Astrocyte (in vitro differentiated cells and primary cell): ENCODE results near the gene ANO3. TPM values are rescaled to one million over a fixed set of nuclear protein-coding genes. Genes with fewer than 3 reads are reported as not detected.

Experiments used
- DNase-seq: peaks from one replicate; pipeline ENCODE4 v3.0.0-alpha.2; 2010; ENCODE audit warnings: low read depth
- FAIRE-seq: peaks from 2 replicates; lab custom pipeline; 2011; peaks lifted over from hg19 to GRCh38; lab: Jason Lieb, UNC
- H2AFZ ChIP-seq: 2 replicates; pipeline ENCODE4 v1.6.0; 2012; ENCODE audit warnings: low read depth, low read length, inconsistent platforms
- H3K27ac ChIP-seq: 2 replicates; pipeline ENCODE4 v1.5.1; 2011; ENCODE audit warnings: low read depth, low read length, inconsistent platforms
- H3K27me3 ChIP-seq: 2 replicates; pipeline ENCODE4 v1.6.0; 2011; ENCODE audit warnings: low read length, inconsistent platforms; ENCODE audit not compliant: insufficient read depth
- H3K36me3 ChIP-seq: 2 replicates; pipeline ENCODE4 v1.5.1; 2011; ENCODE audit warnings: low read length, inconsistent platforms; ENCODE audit not compliant: insufficient read depth
- H3K4me1 ChIP-seq: 2 replicates; pipeline ENCODE4 v1.5.1; 2011; ENCODE audit warnings: low read length, inconsistent platforms; ENCODE audit not compliant: insufficient read depth
- H3K4me2 ChIP-seq: 2 replicates; pipeline ENCODE4 v1.6.0; 2012; ENCODE audit warnings: low read length, inconsistent platforms
- H3K4me3 ChIP-seq: 2 replicates; pipeline ENCODE4 v1.5.1; 2011; ENCODE audit warnings: low read depth, mild to moderate bottlenecking, low read length, inconsistent platforms; ENCODE audit not compliant: insufficient read depth
- H3K79me2 ChIP-seq: 2 replicates; pipeline ENCODE4 v1.6.0; 2012; ENCODE audit warnings: mild to moderate bottlenecking, low read length, inconsistent platforms; ENCODE audit not compliant: insufficient read depth
- H3K9ac ChIP-seq: 2 replicates; pipeline ENCODE4 v1.6.0; 2012; ENCODE audit warnings: mild to moderate bottlenecking, low read length, inconsistent platforms
- H3K9me3 ChIP-seq: 2 replicates; pipeline ENCODE4 v1.5.1; 2012; ENCODE audit warnings: low read depth, mild to moderate bottlenecking, low read length, inconsistent platforms; ENCODE audit not compliant: insufficient read depth
- H4K20me1 ChIP-seq: 2 replicates; pipeline ENCODE4 v1.6.0; 2012; ENCODE audit warnings: low read length, inconsistent platforms; ENCODE audit not compliant: insufficient read depth
- H3K27ac Mint-ChIP-seq: one replicate; pipeline ENCODE4 v1.8.0; 2021; ENCODE audit warnings: mild to moderate bottlenecking, mixed read lengths; ENCODE audit not compliant: unreplicated experiment
- H3K27me3 Mint-ChIP-seq: one replicate; pipeline ENCODE4 v1.8.0; 2021; ENCODE audit warnings: low read depth, mixed read lengths; ENCODE audit not compliant: unreplicated experiment
- H3K36me3 Mint-ChIP-seq: one replicate; pipeline ENCODE4 v1.8.0; 2021; ENCODE audit warnings: low read depth, mixed read lengths; ENCODE audit not compliant: unreplicated experiment
- H3K4me1 Mint-ChIP-seq: one replicate; pipeline ENCODE4 v1.8.0; 2021; ENCODE audit warnings: low read depth, mixed read lengths; ENCODE audit not compliant: unreplicated experiment
- H3K4me3 Mint-ChIP-seq: one replicate; pipeline ENCODE4 v1.8.0; 2021; ENCODE audit warnings: mild to moderate bottlenecking, moderate library complexity, mixed read lengths; ENCODE audit not compliant: unreplicated experiment
- H3K9me3 Mint-ChIP-seq: one replicate; pipeline ENCODE4 v1.8.0; 2021; ENCODE audit warnings: mild to moderate bottlenecking, mixed read lengths; ENCODE audit not compliant: unreplicated experiment
- EZH2 ChIP-seq: IDR thresholded peaks from 2 replicates; pipeline ENCODE4 v1.6.1; 2012; ENCODE audit warnings: mild to moderate bottlenecking, low read length, inconsistent platforms; ENCODE audit not compliant: insufficient read depth
- total RNA-seq: library from RNA; stranded (reverse); gene quantifications from 2 replicates; pipeline ENCODE4 v1.2.1, GENCODE V29; 2021
- TF ChIP-seq, protein P1 (sequence below): IDR thresholded peaks from 2 replicates; pipeline ENCODE4 v1.5.1; 2011; ENCODE audit warnings: low read depth, mild to moderate bottlenecking, inconsistent platforms, low read length, moderate library complexity; ENCODE audit not compliant: insufficient read depth

The ANO3 gene
- total RNA-seq, 1 donor from 2014 or later: 0.11 TPM

DNA sequence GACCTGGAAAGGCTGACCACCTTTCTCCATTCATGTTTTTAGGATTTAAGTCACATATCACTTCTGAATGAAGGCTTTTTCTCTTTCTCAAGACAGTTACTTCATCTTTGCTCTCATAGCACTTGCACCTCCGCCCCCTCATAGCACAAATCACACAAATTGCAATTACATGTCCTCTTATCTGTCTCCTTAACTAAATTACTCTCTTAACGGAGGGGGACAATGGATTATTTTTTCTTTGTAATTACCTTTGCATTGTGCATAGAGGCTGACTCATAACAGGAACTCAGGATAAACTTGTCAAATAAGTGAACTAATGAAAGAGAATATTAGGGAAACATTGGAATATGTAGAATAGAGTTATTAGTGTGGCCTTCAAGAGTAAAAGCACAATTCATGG lies 145.5 kb downstream of the ANO3 start:
- H3K79me2 ChIP-seq: no peaks in the 10 kb centered on the region
- no peak overlapping the region for H3K9ac ChIP-seq
- H3K4me2 ChIP-seq: no peak overlapping the region
- no peaks in the 10 kb centered on the region for H3K9me3 ChIP-seq
- no peak overlapping the region for H3K27ac ChIP-seq
- H4K20me1 ChIP-seq: no peaks in the 10 kb centered on the region
- H3K27me3 ChIP-seq: no peaks in the 10 kb centered on the region
- DNase-seq (no peak), FAIRE-seq (no peak)
- no peaks in the 10 kb centered on the region for H3K27me3 Mint-ChIP-seq
- no peak overlapping the region for H3K4me3 ChIP-seq
- H3K27ac Mint-ChIP-seq: no peak overlapping the region
- H3K36me3 Mint-ChIP-seq: no peaks in the 10 kb centered on the region
- TF ChIP-seq, protein P1, sequence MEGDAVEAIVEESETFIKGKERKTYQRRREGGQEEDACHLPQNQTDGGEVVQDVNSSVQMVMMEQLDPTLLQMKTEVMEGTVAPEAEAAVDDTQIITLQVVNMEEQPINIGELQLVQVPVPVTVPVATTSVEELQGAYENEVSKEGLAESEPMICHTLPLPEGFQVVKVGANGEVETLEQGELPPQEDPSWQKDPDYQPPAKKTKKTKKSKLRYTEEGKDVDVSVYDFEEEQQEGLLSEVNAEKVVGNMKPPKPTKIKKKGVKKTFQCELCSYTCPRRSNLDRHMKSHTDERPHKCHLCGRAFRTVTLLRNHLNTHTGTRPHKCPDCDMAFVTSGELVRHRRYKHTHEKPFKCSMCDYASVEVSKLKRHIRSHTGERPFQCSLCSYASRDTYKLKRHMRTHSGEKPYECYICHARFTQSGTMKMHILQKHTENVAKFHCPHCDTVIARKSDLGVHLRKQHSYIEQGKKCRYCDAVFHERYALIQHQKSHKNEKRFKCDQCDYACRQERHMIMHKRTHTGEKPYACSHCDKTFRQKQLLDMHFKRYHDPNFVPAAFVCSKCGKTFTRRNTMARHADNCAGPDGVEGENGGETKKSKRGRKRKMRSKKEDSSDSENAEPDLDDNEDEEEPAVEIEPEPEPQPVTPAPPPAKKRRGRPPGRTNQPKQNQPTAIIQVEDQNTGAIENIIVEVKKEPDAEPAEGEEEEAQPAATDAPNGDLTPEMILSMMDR: no peak
- no peak for TF ChIP-seq EZH2
- H3K9me3 Mint-ChIP-seq: no peaks in the 10 kb centered on the region
- no peaks in the 10 kb centered on the region for H3K4me1 ChIP-seq
- H3K4me3 Mint-ChIP-seq: no peak overlapping the region
- H3K4me1 Mint-ChIP-seq: peaks cover 2% of the 10 kb centered on the region
- H3K36me3 ChIP-seq: no peaks in the 10 kb centered on the region
- no peak overlapping the region for H2AFZ ChIP-seq

DNA sequence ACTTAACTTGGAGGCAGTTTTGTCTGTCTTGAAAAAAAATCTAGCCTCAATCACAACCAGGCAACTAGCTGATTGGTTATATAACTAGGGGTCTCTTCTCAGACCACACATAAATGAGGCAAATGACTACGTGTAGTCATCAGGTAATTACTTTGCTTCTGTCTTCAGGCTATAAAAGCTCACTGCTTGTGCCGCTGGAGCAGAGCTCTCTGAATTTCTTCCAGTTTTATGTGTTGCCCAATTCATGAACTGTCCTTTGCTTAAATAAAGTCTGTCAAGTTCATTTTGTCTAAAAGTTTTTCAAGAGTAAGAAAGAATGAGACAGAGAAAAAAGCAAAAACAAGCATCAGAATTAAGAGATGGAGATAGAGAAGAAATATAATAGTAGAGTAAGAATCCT lies 146.8 kb downstream of the ANO3 start:
- no peak overlapping the region for H3K9ac ChIP-seq
- Mint-ChIP-seq H3K4me1 (peaks cover 2% of the 10 kb centered on the region), H3K27ac (no peak overlapping the region), H3K4me3 (no peak overlapping the region), H3K36me3 (no peaks in the 10 kb centered on the region), H3K27me3 (no peaks in the 10 kb centered on the region), H3K9me3 (no peaks in the 10 kb centered on the region)
- H3K9me3 ChIP-seq: no peaks in the 10 kb centered on the region
- H3K27ac ChIP-seq: no peak overlapping the region
- H3K27me3 ChIP-seq: no peaks in the 10 kb centered on the region
- no peaks in the 10 kb centered on the region for H4K20me1 ChIP-seq
- DNase-seq (no peak), FAIRE-seq (no peak)
- H3K79me2 ChIP-seq: no peaks in the 10 kb centered on the region
- H3K4me3 ChIP-seq: no peak overlapping the region
- no peaks in the 10 kb centered on the region for H3K36me3 ChIP-seq
- H3K4me2 ChIP-seq: no peak overlapping the region
- H2AFZ ChIP-seq: no peak overlapping the region
- TF ChIP-seq, protein P1: no peak
- TF ChIP-seq EZH2: no peak
- H3K4me1 ChIP-seq: no peaks in the 10 kb centered on the region

DNA sequence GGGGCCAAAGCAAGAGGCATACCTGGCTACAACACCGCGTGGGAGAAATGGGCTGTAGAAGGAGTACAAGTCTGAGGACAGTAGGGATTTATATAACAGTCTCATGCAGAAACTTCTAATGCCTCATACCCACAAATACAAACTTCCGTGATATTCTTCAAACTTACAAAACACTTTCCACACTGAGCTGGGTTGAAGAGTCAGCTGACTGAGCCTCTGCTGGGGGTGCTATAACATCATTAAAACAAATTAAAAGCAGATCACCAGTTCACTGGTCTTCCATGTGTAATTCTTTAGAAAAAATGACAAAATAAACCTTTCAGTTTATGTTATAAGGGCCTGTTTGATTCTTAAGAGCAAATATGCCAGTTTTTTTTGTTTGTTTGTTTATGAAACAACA lies 148.1 kb downstream of the ANO3 start:
- Histone ChIP-seq H3K27me3 (no peaks in the 10 kb centered on the region), H3K36me3 (no peaks in the 10 kb centered on the region), H3K9ac (no peak overlapping the region), H3K27ac (no peak overlapping the region), H2AFZ (no peak overlapping the region), H3K79me2 (no peaks in the 10 kb centered on the region), H4K20me1 (no peaks in the 10 kb centered on the region), H3K4me2 (no peak overlapping the region), H3K9me3 (no peaks in the 10 kb centered on the region), H3K4me1 (no peaks in the 10 kb centered on the region), H3K4me3 (no peak overlapping the region)
- no peak overlapping the region for H3K4me3 Mint-ChIP-seq
- no peaks in the 10 kb centered on the region for H3K9me3 Mint-ChIP-seq
- TF ChIP-seq EZH2: no peak
- TF ChIP-seq, protein P1: no peak
- DNase-seq (no peak), FAIRE-seq (no peak)
- no peak overlapping the region for H3K27ac Mint-ChIP-seq
- no peaks in the 10 kb centered on the region for H3K36me3 Mint-ChIP-seq
- H3K27me3 Mint-ChIP-seq: no peaks in the 10 kb centered on the region
- H3K4me1 Mint-ChIP-seq: no peaks in the 10 kb centered on the region
